HG02678 (cell line): ENCODE results near the gene RTN4RL2.

ENCODE experiments used
- ATAC-seq: cut with Tn5 transposase; IDR thresholded peaks from one replicate; pipeline ENCODE4 v1.9.1; 2021; ENCODE audit warnings: mild to moderate bottlenecking, moderate library complexity; ENCODE audit not compliant: unreplicated experiment

RTN4RL2 gene

DNA sequence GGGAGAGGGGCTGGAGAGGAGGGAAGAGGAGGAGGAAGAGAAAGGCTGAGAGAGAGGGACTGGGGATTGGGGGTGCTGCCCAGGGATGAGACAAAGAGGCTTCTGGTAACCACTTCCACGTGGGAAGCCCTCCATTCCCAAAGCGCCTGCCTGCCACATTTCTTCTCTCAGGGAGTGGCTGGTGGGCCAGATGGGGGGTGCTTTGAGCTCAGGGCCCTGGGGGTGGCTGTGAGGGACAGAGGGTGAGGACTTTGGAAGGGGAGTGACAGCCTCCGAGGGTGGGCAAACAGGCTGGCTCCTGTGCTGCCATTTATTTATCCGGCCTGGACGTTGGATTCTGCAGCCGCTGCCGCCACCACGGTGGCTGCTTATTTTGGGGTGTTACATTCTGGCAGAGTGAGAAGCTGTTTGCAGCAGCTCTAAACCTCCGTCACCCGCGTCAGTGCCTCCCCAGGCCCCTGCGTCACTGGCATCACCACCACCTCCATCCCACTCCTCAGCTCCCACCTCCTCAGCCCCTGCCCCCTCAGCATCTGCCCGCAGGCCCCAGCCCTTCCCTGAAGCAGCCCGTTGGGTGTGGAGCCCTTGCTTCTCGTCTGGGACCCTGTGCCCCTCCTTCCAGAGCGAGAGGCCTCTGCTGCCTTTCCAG, 1.6 kb downstream of the RTN4RL2 start:
- no peak for ATAC-seq

DNA sequence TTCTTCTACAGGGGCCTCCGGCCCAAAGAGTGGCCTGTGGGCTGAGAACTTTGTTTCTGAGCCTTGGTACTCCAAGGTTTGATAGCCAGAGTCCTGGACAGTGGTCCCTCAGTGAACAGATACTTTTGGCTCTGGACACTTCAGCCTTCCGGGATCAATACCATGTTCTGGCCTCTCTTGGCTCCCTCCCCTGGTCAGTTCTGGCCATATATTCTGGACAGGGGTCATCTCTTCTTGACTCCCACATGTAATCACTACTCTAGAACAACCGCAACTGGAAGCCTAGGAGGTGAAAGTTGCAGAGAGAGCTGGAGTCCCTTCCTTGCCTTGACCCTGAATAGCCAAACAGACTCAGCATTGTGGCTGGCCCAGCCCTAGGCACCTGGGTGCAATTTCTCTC, 2.3 kb downstream of the RTN4RL2 start:
- ATAC-seq = no peak

DNA sequence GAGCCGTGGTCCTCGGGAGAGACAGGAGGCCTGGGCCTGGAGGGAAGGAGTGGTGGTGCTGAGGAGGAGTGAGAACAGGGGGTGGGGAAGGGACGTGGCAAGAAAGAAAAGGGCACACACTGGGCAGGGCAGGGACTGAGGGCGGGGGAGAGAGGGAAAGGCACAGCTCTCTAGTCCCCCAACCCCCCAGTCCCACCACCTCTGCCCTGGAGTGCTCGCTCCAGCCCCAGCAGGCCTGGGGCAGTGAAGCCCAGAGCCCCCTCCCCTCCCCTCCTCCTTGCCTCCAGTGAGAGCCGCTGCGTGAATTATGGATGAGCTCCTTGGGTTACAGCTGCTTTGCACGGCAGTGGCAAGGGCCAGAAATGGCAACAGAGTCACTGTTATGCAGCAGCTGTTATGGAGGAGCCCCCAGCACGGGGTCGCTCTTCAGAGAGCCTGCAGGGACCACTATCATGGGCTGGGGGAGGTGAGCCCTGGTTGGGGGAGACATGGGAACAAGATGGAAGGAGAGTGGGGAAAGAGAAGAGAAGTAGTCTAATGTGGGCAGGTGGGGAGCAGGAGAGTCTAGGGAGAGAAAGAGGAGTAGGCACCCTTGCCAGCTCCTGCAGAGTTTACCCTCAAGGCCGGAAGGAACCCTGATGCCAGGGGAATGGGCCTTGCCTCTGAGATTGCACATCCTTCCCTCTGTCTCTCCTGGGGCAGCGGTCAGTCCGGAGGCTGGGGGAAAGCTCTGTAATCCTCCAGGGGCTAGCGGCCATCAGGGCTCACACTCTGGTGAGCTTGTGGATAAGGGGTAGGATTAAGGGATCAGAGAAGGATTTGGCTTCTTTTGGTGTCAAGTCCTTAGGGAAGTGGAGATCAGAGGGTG, 3.6 kb downstream of the RTN4RL2 start:
- ATAC-seq = no peak

DNA sequence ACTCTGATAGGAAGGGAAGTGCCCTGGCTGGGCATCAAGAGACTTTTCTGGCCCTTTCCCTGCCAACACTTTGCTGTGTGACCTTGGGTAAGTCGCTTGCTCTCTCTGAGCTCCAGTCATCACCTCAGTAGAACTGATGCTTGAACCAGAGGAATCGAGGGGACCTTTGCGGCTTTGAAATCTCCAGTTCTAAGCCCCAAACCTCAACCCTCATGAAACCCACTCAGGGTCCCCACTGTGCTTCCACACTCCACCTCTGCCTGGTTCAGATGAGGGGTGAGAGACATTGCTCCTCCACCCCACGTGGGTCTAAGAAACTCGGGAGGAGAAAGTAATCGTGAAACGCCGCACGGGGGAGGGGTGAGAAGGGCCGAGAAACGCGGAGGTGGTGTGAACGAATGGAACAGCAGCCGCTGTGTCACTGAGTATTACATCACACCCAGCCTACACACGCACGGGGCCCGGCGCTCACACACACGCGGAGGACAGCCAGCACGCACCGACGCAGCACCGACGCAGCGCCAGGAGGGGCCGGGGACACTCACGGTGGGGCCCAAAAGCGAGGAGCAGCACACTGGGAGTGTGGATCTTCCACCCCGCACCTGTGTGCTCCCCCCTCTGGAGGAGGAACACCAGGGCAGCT, 4.3 kb downstream of the RTN4RL2 start:
- no peak for ATAC-seq

DNA sequence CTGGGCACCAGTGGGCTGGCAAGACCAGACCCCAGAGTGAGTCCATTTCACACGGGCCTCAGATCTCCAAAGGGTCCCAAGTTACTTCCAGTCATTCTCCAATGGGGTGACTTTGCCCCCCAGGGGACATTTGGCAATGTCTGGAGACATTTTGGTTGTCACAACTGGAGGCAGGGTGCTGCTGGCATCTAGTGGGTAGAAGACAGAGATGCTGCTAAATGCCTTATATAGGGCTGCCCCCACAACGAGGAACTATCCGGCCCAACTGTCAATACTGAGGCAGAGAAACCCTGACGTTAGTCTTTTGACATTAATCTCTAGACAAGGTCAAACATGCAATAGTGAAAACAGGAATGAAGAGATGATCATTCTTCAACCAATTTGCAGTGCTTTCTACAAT, 6.4 kb downstream of the RTN4RL2 start:
- no peak for ATAC-seq

DNA sequence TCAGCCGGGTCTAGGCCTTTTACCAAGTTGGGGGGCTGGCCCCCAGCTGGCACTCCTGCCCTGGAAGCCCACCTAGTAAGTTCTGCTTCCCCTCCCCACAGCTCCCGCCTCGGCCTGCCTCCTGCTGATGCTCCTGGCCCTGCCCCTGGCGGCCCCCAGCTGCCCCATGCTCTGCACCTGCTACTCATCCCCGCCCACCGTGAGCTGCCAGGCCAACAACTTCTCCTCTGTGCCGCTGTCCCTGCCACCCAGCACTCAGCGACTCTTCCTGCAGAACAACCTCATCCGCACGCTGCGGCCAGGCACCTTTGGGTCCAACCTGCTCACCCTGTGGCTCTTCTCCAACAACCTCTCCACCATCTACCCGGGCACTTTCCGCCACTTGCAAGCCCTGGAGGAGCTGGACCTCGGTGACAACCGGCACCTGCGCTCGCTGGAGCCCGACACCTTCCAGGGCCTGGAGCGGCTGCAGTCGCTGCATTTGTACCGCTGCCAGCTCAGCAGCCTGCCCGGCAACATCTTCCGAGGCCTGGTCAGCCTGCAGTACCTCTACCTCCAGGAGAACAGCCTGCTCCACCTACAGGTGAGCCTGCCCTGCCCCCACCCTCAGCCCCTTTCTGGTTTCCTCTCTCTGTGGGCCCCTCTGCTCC, 7.3 kb downstream of the RTN4RL2 start:
- no peak for ATAC-seq

DNA sequence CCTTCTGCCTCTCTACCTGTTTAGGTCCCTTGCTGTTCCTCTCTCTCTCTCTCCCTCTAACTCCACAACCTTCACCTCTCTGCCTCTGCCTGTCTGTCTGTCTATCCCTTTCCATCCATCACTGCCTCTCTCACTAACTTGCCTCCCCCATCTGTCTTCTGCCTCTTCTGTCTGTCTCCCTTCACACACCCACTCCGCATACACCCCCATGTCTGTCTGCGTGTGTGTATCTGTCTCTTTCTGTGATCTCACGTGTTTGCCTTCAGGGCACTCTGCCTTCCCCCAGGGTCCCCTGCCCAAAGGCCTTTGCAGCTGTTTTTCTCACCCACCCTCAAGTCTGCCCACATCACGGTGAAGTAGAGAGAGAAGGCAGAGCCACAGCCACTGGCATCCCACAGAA, 7.9 kb downstream of the RTN4RL2 start:
- ATAC-seq = no peak

DNA sequence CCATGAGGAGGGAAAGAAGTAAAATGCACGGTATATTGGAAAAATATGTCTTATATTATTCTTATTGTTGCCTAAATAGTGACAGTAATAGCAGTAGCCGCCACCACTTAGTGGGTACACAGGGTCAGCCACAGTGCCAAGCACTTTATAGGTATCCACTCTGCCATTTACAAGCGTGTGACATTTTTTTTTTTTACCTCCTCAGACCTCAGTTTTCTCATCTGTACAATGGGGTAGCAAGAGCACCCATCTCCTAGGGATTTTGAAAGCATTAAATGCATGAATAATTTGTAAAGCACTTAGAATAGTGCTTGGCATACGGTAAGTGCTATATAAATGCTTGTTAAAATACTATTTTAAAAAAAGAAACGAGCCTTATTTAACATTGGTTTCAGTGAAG, 8.9 kb downstream of the RTN4RL2 start:
- no peak for ATAC-seq

DNA sequence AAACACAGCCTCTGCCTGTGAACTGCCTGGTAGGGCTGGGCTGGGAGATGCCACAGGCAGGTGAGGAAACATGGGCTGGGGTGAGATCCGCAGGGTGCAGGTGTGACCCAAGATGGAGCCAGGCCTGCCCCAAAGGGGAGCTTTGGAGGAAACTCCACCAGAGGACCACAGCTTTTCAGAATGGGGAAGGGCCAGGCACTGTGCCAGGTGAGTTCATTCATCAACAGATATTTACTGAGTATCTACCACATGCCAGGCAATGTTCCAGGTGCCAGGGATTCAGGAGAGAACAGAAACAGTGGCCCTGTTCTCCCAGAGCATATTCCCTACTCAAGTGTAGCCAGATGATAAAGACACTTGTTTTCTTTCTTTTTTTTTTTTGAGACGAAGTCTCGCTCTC, 11.2 kb downstream of the RTN4RL2 start:
- ATAC-seq = no peak

DNA sequence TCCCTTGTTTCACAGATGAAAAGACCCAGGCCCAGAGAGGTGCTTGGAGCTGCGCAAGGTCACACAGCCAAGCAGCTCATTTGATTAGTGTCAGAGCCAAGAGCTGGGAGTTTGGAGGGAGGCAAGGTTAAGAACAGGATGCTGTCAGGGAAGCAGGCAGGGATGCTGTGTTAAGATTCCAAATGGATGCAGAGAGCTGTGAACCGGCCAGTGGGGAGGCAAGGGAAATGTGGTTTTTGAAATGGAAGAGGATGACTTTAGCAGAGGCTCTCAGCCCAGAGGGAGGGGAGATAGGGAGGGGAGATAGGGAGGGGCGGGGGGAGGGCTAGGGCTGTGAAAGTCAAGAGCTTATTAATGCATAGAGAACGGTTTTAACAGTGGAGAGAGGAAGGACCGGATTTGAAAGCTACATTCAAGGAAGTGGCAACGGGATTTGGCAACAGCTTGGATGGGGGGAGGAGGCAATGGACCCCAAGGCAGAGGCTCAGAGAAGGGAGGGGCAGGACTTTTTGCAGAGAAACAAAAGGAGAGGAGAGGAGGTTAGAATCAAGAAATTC, 13.0 kb downstream of the RTN4RL2 start:
- ATAC-seq = no peak

DNA sequence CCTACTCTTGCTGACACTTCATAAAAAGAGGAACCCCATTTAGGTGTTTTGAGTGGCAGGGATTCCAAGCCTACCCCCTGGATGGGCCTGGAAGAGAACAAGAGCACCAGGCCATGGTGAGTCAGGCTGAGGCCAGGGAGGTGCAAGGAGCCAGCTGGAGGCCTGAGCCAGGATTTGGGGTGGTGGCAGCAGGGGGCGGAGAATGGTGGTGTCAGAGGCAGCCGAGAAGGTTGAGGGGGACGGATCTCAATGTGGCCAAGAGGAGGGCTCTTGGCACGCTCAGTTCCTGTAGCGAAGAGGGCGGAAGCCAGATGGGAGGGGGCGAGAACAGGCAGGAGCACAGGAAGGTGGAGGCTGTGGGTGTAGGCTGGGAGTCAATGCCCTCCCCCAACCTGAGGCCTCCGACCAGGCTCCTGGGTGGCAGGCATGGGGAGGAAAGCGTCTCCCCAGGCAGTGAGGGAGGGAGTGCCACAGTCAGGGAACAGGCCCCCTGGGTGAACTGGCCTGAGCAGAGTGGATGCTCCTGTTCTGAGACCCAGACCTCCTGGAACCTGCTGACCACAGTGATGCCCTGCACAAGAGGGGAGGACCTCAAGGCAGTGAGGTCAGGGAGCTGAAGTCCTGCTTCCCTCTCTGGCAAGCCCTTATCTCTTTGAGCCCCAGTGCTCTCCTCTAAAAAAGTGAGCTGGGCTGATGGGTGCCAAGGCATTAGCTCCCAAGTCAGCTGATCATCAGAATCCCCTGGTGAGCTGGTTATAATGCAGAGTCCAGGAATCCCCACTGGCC, 13.9 kb downstream of the RTN4RL2 start:
- peak; percentile 48 for ATAC-seq

DNA sequence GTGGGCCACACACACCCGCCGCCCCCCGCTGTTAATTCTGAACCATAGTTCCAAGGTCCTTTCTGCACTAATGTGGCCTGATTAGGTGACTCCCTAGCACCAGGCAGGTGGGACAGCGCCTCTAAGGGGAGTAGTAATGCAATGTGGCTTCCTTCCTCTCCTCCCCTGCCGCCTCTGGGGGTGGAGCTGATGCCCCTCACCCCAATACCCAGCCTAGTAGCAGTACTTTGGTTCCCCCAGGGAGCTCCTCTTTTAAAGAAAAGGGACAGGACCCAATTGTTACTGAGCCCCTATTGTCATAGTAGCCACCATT, 14.4 kb downstream of the RTN4RL2 start:
- ATAC-seq = no peak

DNA sequence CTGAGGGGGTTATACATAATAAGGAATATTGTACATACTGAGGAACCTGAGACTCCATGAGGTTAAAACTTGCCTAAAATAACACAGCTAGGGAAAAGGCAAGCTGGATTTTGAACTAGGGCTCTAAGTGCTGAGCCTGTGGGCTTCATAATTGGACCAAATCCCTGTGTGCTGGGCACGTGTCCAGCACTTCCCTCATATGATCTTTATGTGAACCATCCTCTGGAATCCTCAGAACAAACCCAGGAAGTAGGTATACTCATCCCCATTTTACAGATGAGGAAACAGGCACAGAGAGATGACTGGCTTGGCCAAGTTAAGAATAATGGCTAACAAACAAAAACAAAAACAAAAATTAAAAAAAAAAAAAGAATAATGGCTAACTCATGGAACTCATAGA, 14.9 kb downstream of the RTN4RL2 start:
- ATAC-seq = no peak

DNA sequence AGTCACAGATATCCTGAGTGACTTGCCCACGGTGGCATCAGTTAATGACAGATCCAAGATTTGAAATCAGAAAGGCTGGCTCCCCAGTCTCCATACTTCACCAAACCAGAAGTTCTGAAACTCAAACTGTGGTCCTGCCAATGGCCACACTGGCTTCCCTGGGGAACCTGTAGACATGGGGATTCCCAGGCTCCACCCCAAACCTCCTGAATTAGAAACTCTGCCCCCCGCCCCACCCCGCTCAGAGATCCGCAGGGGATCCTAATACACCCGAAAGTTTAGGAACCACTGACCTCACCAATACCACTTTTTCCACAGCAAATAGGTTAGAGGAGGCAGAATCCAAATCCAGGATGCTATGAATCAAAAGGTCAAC, 15.3 kb downstream of the RTN4RL2 start:
- no peak for ATAC-seq

DNA sequence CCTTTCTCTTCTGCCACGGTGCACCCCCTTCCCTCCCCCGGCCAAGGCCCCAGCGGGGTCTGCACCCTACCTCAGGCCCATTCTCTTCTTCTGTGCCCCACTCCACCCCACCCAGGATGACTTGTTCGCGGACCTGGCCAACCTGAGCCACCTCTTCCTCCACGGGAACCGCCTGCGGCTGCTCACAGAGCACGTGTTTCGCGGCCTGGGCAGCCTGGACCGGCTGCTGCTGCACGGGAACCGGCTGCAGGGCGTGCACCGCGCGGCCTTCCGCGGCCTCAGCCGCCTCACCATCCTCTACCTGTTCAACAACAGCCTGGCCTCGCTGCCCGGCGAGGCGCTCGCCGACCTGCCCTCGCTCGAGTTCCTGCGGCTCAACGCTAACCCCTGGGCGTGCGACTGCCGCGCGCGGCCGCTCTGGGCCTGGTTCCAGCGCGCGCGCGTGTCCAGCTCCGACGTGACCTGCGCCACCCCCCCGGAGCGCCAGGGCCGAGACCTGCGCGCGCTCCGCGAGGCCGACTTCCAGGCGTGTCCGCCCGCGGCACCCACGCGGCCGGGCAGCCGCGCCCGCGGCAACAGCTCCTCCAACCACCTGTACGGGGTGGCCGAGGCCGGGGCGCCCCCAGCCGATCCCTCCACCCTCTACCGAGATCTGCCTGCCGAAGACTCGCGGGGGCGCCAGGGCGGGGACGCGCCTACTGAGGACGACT, 15.9 kb downstream of the RTN4RL2 start:
- peak; percentile 33 for ATAC-seq

DNA sequence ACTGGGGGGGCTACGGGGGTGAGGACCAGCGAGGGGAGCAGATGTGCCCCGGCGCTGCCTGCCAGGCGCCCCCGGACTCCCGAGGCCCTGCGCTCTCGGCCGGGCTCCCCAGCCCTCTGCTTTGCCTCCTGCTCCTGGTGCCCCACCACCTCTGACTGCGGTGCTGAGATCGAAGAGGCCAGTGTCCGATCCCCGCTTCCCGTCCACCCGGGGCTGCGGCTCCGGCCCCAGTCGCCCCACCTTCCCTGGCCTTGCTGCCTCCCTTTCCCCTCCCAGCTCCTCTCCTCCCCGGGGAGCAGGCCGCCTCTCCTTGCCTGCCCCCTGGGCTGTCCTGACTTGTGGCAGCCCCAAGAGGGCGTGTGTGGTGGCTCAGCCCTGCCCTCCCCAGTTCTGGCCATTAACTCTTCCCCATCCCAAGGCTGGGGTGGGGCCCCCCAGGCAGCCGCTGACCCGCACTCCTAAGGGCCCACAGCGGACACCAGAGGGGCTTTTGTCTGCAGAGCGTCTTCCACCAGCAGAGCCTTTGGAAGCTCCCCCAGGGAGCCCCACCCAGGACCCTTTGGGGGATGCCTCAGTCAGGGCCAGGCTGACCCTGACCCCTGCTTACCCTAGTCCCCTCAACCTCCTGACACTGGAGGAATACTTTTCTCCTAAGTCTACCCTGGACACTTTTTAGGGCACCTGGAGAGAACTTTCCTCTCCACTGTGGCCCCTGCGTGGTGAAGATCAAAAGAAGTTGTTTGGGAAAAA, 16.6 kb downstream of the RTN4RL2 start:
- peak; percentile 53 for ATAC-seq

DNA sequence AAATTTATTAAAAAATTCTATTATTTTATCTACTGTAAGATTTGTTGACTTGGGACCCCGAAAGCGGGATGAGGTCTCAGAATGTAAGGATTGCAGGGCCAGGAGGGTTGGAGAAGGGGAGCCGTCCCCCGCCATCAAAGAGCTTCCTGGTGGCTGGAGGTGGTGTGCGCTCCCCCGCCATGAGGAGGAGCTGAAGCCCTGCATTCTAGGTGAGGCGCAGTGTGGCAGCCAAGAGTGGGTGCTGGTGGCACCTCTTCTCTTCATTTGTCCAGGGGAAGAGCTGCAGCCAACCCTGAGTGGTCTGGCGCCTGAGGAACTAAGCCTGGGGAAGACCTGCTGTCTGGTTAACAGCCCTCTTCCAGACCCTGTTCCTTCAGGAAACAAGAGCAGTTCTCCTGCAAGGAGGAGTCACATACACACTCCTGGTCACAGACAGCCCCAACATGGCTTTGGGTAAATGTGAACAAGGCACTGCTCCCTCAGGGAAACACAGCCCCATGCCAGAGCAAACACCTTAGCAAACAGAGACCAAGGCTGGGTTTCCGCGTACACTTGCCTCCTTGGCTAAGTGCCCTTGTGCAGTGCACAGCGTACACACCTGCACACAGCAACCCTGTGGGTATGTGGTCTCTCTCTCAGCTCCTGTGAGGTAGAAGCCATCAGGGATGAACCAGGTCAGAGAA, 17.3 kb downstream of the RTN4RL2 start:
- ATAC-seq = no peak

DNA sequence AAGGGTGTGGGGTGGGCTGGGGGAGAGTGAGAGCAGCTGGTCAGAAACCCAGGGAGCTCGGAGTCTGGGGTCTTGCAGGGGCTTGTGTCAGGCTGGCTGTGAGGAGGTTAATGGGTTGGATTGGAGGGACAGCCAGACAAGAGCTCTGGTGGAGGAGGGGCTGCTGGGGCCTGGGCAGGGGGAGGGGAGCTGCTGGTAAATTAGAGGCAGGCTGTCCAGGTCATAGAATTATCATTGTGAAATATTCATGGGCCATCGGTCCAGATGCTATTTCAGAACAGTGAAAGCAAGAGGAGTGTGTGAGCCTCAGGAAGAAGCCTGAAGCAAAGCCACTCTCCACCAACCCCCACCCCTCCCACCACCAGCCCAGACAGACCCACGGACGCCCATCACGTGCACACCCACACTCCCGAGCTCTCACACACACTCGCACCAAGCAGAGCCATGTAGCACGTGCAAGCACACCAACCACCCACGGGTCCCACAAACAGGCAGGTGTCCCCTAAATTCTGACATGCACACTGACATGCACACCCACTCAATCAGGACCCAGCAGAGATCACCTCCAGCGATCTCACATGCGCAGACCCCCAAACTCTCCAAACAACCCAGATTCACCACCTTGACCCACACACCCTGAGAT, 18.8 kb downstream of the RTN4RL2 start:
- no peak for ATAC-seq
